Fibroblast of lung (primary cell): ENCODE results near the gene LAP3. TPM values are rescaled to one million over a fixed set of nuclear protein-coding genes. Genes with fewer than 3 reads are reported as not detected.

Experiments used
- DNase-seq, 2 donors: peaks; one replicate each; pipeline versions ENCODE4 v3.0.0 to v3.0.0-alpha.2; 2010; ENCODE audit warnings: low read depth in 2 of 2
- H2AFZ ChIP-seq: 2 replicates; pipeline ENCODE4 v1.5.1; 2012; ENCODE audit warnings: low read length, control low read depth, inconsistent platforms
- H3K27ac ChIP-seq: 2 replicates; pipeline ENCODE4 v1.5.1; 2011; ENCODE audit warnings: low read length, control low read depth; ENCODE audit not compliant: insufficient read depth
- H3K27me3 ChIP-seq: 2 replicates; pipeline ENCODE4 v1.5.1; 2011; ENCODE audit warnings: mild to moderate bottlenecking, low read length; ENCODE audit not compliant: control insufficient read depth, insufficient read depth
- H3K36me3 ChIP-seq: 2 replicates; pipeline ENCODE4 v1.5.1; 2011; ENCODE audit warnings: low read length; ENCODE audit not compliant: control insufficient read depth, insufficient read depth
- H3K4me1 ChIP-seq: 2 replicates; pipeline ENCODE4 v1.5.1; 2011; ENCODE audit warnings: low read length; ENCODE audit not compliant: control insufficient read depth, insufficient read depth; ENCODE audit errors: extremely low read depth
- H3K4me2 ChIP-seq: 2 replicates; pipeline ENCODE4 v1.5.1; 2011; ENCODE audit warnings: low read length, control low read depth; ENCODE audit not compliant: insufficient read depth; ENCODE audit errors: extremely low read depth
- H3K4me3 ChIP-seq, 4 experiments: fragments of 200-600 bp in 1 of 4; sonication (generic) in 1 of 4; replicated peaks in 1 of 4; 2 replicates each; pipeline ENCODE4 v1.5.1; 2011 to 2016; ENCODE audit warnings: low read length in 4 of 4, low read depth in 3 of 4, mild to moderate bottlenecking in 3 of 4, control low read depth in 2 of 4, inconsistent platforms in 1 of 4, mixed read lengths in 1 of 4; ENCODE audit not compliant: insufficient read depth in 1 of 4; ENCODE audit errors: control extremely low read depth in 1 of 4
- H3K79me2 ChIP-seq: 2 replicates; pipeline ENCODE4 v1.5.1; 2012; ENCODE audit warnings: mild to moderate bottlenecking, low read length, inconsistent platforms; ENCODE audit not compliant: control insufficient read depth, insufficient read depth
- H3K9ac ChIP-seq: 2 replicates; pipeline ENCODE4 v1.5.1; 2011; ENCODE audit warnings: mild to moderate bottlenecking, low read length, control low read depth; ENCODE audit not compliant: insufficient read depth
- H3K9me3 ChIP-seq: 2 replicates; pipeline ENCODE4 v1.5.1; 2012; ENCODE audit warnings: low read depth, low read length; ENCODE audit not compliant: control insufficient read depth, insufficient read depth
- H4K20me1 ChIP-seq: 2 replicates; pipeline ENCODE4 v1.5.1; 2011; ENCODE audit warnings: low read length; ENCODE audit not compliant: control insufficient read depth, insufficient read depth; ENCODE audit errors: extremely low read depth
- EZH2 ChIP-seq: IDR thresholded peaks from 2 replicates; pipeline ENCODE4 v1.5.1; 2012; ENCODE audit warnings: low read length, control low read depth, mild to moderate bottlenecking; ENCODE audit errors: missing control alignments
- polyA plus RNA-seq, 2 donors: library from polyadenylated mRNA; depleted of rRNA in 1 of 2; stranded (reverse) in 1 of 2; unstranded in 1 of 2; fragments of >200 nt; gene quantifications; 2 replicates each; pipeline ENCODE4 v1.2.1, GENCODE V29; 2011 to 2012; ENCODE audit warnings: missing spikeins in 1 of 2
- total RNA-seq: library from RNA; depleted of rRNA; stranded (reverse); fragments of >200 nt; gene quantifications from 2 replicates; pipeline ENCODE4 v1.2.1, GENCODE V29; 2014
- TF ChIP-seq, protein P1 (sequence below), 2 donors: IDR thresholded peaks in 1 of 2; conservative IDR thresholded peaks in 1 of 2; 1 replicate in 1 of 2; 2 replicates in 1 of 2; pipeline ENCODE4 v1.5.1; 2011 to 2012; ENCODE audit warnings: low read length in 2 of 2, control low read depth in 1 of 2, inconsistent platforms in 1 of 2, low read depth in 1 of 2, mild to moderate bottlenecking in 1 of 2

The LAP3 gene
- total and polyA plus RNA-seq, 2 donors (not counting 1 experiment from before 2014, with no cell fraction given), result 80.8 to 116 TPM

- no peak for TF ChIP-seq EZH2
- TF ChIP-seq, protein P1, sequence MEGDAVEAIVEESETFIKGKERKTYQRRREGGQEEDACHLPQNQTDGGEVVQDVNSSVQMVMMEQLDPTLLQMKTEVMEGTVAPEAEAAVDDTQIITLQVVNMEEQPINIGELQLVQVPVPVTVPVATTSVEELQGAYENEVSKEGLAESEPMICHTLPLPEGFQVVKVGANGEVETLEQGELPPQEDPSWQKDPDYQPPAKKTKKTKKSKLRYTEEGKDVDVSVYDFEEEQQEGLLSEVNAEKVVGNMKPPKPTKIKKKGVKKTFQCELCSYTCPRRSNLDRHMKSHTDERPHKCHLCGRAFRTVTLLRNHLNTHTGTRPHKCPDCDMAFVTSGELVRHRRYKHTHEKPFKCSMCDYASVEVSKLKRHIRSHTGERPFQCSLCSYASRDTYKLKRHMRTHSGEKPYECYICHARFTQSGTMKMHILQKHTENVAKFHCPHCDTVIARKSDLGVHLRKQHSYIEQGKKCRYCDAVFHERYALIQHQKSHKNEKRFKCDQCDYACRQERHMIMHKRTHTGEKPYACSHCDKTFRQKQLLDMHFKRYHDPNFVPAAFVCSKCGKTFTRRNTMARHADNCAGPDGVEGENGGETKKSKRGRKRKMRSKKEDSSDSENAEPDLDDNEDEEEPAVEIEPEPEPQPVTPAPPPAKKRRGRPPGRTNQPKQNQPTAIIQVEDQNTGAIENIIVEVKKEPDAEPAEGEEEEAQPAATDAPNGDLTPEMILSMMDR (conservative IDR thresholded peaks at IDR 0.05 in 1 of 2, IDR thresholded peaks at IDR 0.05 in 1 of 2; ENCODE audit: low read depth in 1 of 2, low read length in 2 of 2), result no peak
- peaks cover 5% of the 10 kb centered on the region for H3K27me3 ChIP-seq
- no peak overlapping the region for H3K27ac ChIP-seq
- H4K20me1 ChIP-seq, result no peaks in the 10 kb centered on the region
- H3K4me3 ChIP-seq, result no peak overlapping the region
- no peaks in the 10 kb centered on the region for H3K36me3 ChIP-seq
- no peak overlapping the region for H3K4me2 ChIP-seq
- H3K79me2 ChIP-seq, result no peaks in the 10 kb centered on the region
- H2AFZ ChIP-seq, result peak overlapping the region; percentile 36
- H3K4me1 ChIP-seq, result no peaks in the 10 kb centered on the region
- DNase-seq, result no peak
- H3K9me3 ChIP-seq, result no peaks in the 10 kb centered on the region
- no peak overlapping the region for H3K9ac ChIP-seq
Measured at GRCh38 chr4:17544205-17544604, 32.8 kb upstream of the LAP3 start.

DNA sequence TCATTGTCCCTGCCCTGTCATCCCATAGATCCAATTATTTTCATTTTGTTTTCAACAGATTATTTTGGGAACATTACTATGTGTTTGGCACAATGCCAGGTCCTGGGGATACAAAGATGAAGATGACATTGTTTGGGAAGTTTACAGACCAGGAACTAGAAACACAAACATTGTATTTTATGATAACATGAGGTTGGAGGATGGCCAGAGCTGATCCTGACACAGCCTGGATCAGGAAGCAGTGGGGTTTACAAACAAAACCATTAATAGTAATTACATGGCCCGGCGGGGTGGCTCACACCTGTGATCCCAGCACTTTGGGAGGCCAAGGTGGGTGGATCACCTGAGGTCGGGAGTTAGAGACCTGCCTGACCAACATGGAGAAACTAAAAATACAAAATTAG, 32.2 kb upstream of the LAP3 start:
- H2AFZ ChIP-seq, result no peak overlapping the region
- no peaks in the 10 kb centered on the region for H3K36me3 ChIP-seq
- TF ChIP-seq EZH2, result no peak
- TF ChIP-seq, protein P1 (conservative IDR thresholded peaks at IDR 0.05 in 1 of 2, IDR thresholded peaks at IDR 0.05 in 1 of 2; ENCODE audit: low read depth in 1 of 2, low read length in 2 of 2), result no peak
- no peak overlapping the region for H3K9ac ChIP-seq
- H3K79me2 ChIP-seq, result no peaks in the 10 kb centered on the region
- H3K27me3 ChIP-seq, result peaks cover 5% of the 10 kb centered on the region
- H4K20me1 ChIP-seq, result no peaks in the 10 kb centered on the region
- no peak overlapping the region for H3K4me3 ChIP-seq
- H3K27ac ChIP-seq, result no peak overlapping the region
- H3K9me3 ChIP-seq, result no peaks in the 10 kb centered on the region
- H3K4me2 ChIP-seq, result no peak overlapping the region
- DNase-seq, result no peak
- no peaks in the 10 kb centered on the region for H3K4me1 ChIP-seq

- no peaks in the 10 kb centered on the region for H4K20me1 ChIP-seq
- no peak overlapping the region for H3K27ac ChIP-seq
- H3K27me3 ChIP-seq, result peaks cover 3% of the 10 kb centered on the region
- TF ChIP-seq, protein P1 (conservative IDR thresholded peaks at IDR 0.05 in 1 of 2, IDR thresholded peaks at IDR 0.05 in 1 of 2; ENCODE audit: low read depth in 1 of 2, low read length in 2 of 2), result no peak
- no peak for TF ChIP-seq EZH2
- H3K4me1 ChIP-seq, result no peaks in the 10 kb centered on the region
- no peaks in the 10 kb centered on the region for H3K36me3 ChIP-seq
- no peak for DNase-seq
- H3K9me3 ChIP-seq, result no peaks in the 10 kb centered on the region
- no peaks in the 10 kb centered on the region for H3K79me2 ChIP-seq
- H2AFZ ChIP-seq, result no peak overlapping the region
- no peak overlapping the region for H3K4me2 ChIP-seq
- no peak overlapping the region for H3K9ac ChIP-seq
- no peak overlapping the region for H3K4me3 ChIP-seq
Measured at GRCh38 chr4:17545374-17546140, 31.4 kb upstream of the LAP3 start.
